Testis (tissue), 3 donors: Measurements from ENCODE around the gene PACSIN3. TPM values are rescaled to one million over a fixed set of nuclear protein-coding genes. Genes with fewer than 3 reads are reported as not detected.
A peak's percentile ranks its signal among the peaks of the same experiment; 100 is the strongest.

Experiments
- DNase-seq: peaks from one replicate; pipeline ENCODE4 v3.0.0-alpha.2; 2019
- H3K27ac ChIP-seq, 2 donors: fragments of 200-600 bp; sonication (generic); one replicate each; pipeline ENCODE4 v1.5.1; 2019
- H3K27me3 ChIP-seq: fragments of 200-600 bp; sonication (generic); one replicate; pipeline ENCODE4 v1.5.1; 2019
- H3K36me3 ChIP-seq: fragments of 200-600 bp; sonication (generic); one replicate; pipeline ENCODE4 v1.5.1; 2017; ENCODE audit warnings: low read depth; ENCODE audit errors: missing control alignments
- H3K4me1 ChIP-seq: fragments of 200-600 bp; sonication (generic); one replicate; pipeline ENCODE4 v1.5.1; 2019
- H3K4me3 ChIP-seq, 2 donors: fragments of 200-600 bp; sonication (generic); one replicate each; pipeline ENCODE4 v1.5.1; 2017 to 2019
- H3K9me3 ChIP-seq: fragments of 200-600 bp; sonication (generic); one replicate; pipeline ENCODE4 v1.5.1; 2017
- POLR2A ChIP-seq: fragments of 450-650 bp; IDR thresholded peaks from one replicate; pipeline ENCODE4 v1.6.1; 2017; ENCODE audit warnings: antibody characterized with exemption, mild to moderate bottlenecking, moderate library complexity
- WGBS, 2 donors: methylation state at CpG; one replicate each; pipeline ENCODE4 v1.1.5; 2018; 5-methylcytosine and 5-hydroxymethylcytosine counted together
- intact Hi-C: fragments of 100-400 bp; cut with DNase I; formaldehyde crosslinking; loops from one replicate; pipeline ENCODE4 v1.15.1; 2023; ENCODE audit warnings: low total_unique reads
- polyA plus RNA-seq: library from polyadenylated mRNA; stranded (reverse); fragments of 350-450 nt; fragmentation: Illumina TruSeq; extraction: RNeasy Lipid Tissue Mini Kit (QIAGEN cat#74804); gene quantifications from one replicate; pipeline ENCODE4 v1.2.3, GENCODE V29; 2014; ENCODE audit warnings: low read depth, low replicate concordance; ENCODE audit not compliant: insufficient read depth
- total RNA-seq, 2 donors: library from RNA; depleted of rRNA; stranded (reverse); fragments of >200 nt; gene quantifications; one replicate each; pipeline ENCODE4 v1.2.3, GENCODE V29; 2016
- TF ChIP-seq, protein P1 (sequence below), 3 experiments: fragments of 450-650 bp in 2 of 3; fragments of 200-600 bp in 1 of 3; sonication (generic) in 1 of 3; IDR thresholded peaks; one replicate each; pipeline ENCODE4 v1.5.1; 2016 to 2019; ENCODE audit warnings: antibody characterized with exemption in 3 of 3, mild to moderate bottlenecking in 2 of 3, moderate library complexity in 1 of 3

PACSIN3 gene
- total and polyA plus RNA-seq, 3 donors from 2014 or later: 10.8 to 12.0 (median 11.0) TPM

DNA sequence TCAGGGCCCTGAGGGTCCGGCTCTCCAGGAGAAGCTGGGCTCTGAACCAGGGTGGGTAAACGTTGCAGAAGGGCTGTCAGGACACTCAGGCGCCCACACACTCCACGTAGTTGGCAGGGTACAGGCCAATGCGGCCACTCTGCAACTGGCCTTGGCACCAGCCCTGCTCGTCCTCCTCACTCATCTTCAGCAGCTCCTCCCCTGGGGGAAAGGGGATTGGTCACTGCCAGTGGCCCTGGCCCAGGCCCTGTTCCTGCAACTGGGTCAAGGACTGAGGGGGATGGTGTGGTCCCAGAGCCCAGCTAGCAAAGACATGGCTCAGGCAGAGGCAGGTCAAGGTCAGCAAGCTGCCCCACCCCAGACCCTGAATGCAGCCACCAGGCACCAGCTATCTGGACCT is 8.4 kb downstream of the PACSIN3 start:
- no peak overlapping the region for H3K4me3 ChIP-seq
- 23% methylated on average over 6 of the region's 6 CpGs; no CpG with 5 or more reads in 1 of the 2 donors for WGBS, 2 donors
- intact Hi-C loops: no loop called here
- no peaks in the 10 kb centered on the region for H3K36me3 ChIP-seq
- H3K27ac ChIP-seq: peak overlapping the region; percentile 98 to 99
- TF ChIP-seq, protein P1, sequence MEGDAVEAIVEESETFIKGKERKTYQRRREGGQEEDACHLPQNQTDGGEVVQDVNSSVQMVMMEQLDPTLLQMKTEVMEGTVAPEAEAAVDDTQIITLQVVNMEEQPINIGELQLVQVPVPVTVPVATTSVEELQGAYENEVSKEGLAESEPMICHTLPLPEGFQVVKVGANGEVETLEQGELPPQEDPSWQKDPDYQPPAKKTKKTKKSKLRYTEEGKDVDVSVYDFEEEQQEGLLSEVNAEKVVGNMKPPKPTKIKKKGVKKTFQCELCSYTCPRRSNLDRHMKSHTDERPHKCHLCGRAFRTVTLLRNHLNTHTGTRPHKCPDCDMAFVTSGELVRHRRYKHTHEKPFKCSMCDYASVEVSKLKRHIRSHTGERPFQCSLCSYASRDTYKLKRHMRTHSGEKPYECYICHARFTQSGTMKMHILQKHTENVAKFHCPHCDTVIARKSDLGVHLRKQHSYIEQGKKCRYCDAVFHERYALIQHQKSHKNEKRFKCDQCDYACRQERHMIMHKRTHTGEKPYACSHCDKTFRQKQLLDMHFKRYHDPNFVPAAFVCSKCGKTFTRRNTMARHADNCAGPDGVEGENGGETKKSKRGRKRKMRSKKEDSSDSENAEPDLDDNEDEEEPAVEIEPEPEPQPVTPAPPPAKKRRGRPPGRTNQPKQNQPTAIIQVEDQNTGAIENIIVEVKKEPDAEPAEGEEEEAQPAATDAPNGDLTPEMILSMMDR (IDR thresholded peaks at IDR 0.05): no peak
- H3K27me3 ChIP-seq: no peaks in the 10 kb centered on the region
- no peaks in the 10 kb centered on the region for H3K9me3 ChIP-seq
- peaks cover 26% of the 10 kb centered on the region for H3K4me1 ChIP-seq
- peak; percentile 41 for DNase-seq

DNA sequence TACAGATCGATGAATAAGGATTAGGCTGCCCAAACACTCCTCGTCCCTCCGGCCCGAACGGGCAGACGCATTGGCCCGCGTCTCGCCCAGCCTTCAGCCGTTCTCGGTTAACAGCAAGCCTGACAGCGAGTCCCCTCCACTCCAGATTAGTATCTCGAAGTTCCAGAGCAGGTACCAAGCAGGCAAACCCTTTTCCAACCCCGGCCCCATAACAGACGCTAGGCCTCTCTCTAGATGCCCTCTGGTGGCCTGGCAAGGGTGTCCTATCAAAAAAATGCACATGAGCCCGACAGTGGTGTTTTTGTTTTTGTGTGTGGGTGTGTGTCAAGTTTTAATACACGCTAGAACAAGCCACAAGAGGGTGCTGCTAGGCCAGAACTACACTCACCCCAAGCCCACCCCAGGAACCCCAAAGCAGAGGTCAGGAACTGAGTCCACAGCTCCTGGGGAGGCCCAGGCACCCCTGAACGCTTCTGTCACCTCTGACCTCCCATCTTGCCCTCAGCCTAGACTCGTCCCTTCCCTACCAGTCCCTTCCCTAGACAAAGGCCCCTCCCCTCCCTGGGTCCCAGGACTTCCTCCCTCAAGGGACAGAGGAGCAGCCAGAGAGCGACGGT is 8.9 kb downstream of the PACSIN3 start:
- DNase-seq: peak; percentile 85
- Histone ChIP-seq H3K4me3 (peak overlapping the region; percentile 96 to 100), H3K36me3 (no peaks in the 10 kb centered on the region), H3K9me3 (no peaks in the 10 kb centered on the region), H3K27ac (peak overlapping the region; percentile 98 to 99), H3K27me3 (no peaks in the 10 kb centered on the region), H3K4me1 (peaks cover 26% of the 10 kb centered on the region)
- TF ChIP-seq, protein P1 (IDR thresholded peaks at IDR 0.05): peak; percentile 62 to 86 (median 70)
- no peak for TF ChIP-seq POLR2A
- intact Hi-C loops: no loop called here
- 0 to 10% methylated on average over 2 to 21 of the region's 21 CpGs for WGBS, 2 donors

GRCh38 chr11:47176328-47177228 is 9.7 kb downstream of the PACSIN3 start, which contains the start of gene ARFGAP2:
Gene ARFGAP2 (minus strand): TSS chr11:47176879. CDS start chr11:47176853, 26 bp downstream.
- intact Hi-C loops: no loop called here
- peaks cover 26% of the 10 kb centered on the region for H3K4me1 ChIP-seq
- no peaks in the 10 kb centered on the region for H3K9me3 ChIP-seq
- TF ChIP-seq, protein P1 (IDR thresholded peaks at IDR 0.05): no peak
- TF ChIP-seq POLR2A: no peak
- H3K27me3 ChIP-seq: no peaks in the 10 kb centered on the region
- WGBS, 2 donors: 0% methylated on average over 77 of the region's 89 CpGs; no CpG with 5 or more reads in 1 of the 2 donors
- H3K36me3 ChIP-seq: no peaks in the 10 kb centered on the region
- peak; percentile 99 for DNase-seq
- H3K27ac ChIP-seq: peak within 1 kb of the TSS; percentile 98 to 99
- peak within 1 kb of the TSS; percentile 96 to 100 for H3K4me3 ChIP-seq

- H3K9me3 ChIP-seq: no peaks in the 10 kb centered on the region
- peak overlapping the region; percentile 96 to 100 for H3K4me3 ChIP-seq
- 21 to 22% methylated on average over 11 to 14 of the region's 14 CpGs for WGBS, 2 donors
- H3K27ac ChIP-seq: peak overlapping the region; percentile 98 to 99
- H3K36me3 ChIP-seq: no peaks in the 10 kb centered on the region
- H3K4me1 ChIP-seq: peaks cover 26% of the 10 kb centered on the region
- TF ChIP-seq POLR2A: no peak
- TF ChIP-seq, protein P1 (IDR thresholded peaks at IDR 0.05): no peak
- intact Hi-C loops: no loop called here
- no peaks in the 10 kb centered on the region for H3K27me3 ChIP-seq
- no peak for DNase-seq
Observed at GRCh38 chr11:47175746-47176327, 10.4 kb downstream of the PACSIN3 start.
